CD4-positive, alpha-beta T cell (primary cell): ENCODE data around the gene EIF5A2. TPM values are rescaled to one million over a fixed set of nuclear protein-coding genes. Genes with fewer than 3 reads are reported as not detected.
"Not testable (repeated sequence)": the region's sequence is repeated elsewhere in the genome, so short reads cannot be mapped to it uniquely, and the experiment has no call there.

ENCODE experiments used
- ATAC-seq: fragments of 200-7000 bp; cut with Tn5 transposase; one replicate; pipeline ENCODE4 v1.10.0; 2022; ENCODE audit warnings: mild to moderate bottlenecking; ENCODE audit not compliant: poor library complexity
- CTCF ChIA-PET: fragments of 350-600 bp; sonication (Branson Sonifier 250); formaldehyde crosslinking; loops from one replicate; lab custom pipeline; 2021; ENCODE audit warnings: antibody characterized with exemption, inconsistent platforms; lab: Charles Lee
- POLR2A ChIA-PET: fragments of 350-600 bp; sonication (Branson Sonifier 250); formaldehyde crosslinking; loops from one replicate; lab custom pipeline; 2021; ENCODE audit warnings: antibody characterized with exemption, inconsistent platforms; lab: Charles Lee
- DNase-seq, 14 experiments: peaks; one replicate each; pipeline ENCODE4 v3.0.0-alpha.2; 2013 to 2020; ENCODE audit warnings: mixed read lengths in 2 of 14
- H3K27ac ChIP-seq, 2 donors: one replicate each; pipeline versions ENCODE4 v1.5.1 to v1.7.0; 2013; ENCODE audit warnings: low read length in 2 of 2, low read depth in 1 of 2, mild to moderate bottlenecking in 1 of 2
- H3K27me3 ChIP-seq, 2 experiments: 1 replicate in 1 of 2; 2 replicates in 1 of 2; pipeline versions ENCODE4 v1.6.1 to v1.7.0; 2013; ENCODE audit warnings: low read length in 2 of 2, control low read depth in 1 of 2, mild to moderate bottlenecking in 1 of 2, moderate library complexity in 1 of 2; ENCODE audit not compliant: insufficient read depth in 2 of 2, control insufficient read depth in 1 of 2
- H3K36me3 ChIP-seq: one replicate; pipeline ENCODE4 v1.6.1; 2013; ENCODE audit warnings: low read length, control low read depth; ENCODE audit not compliant: insufficient read depth
- H3K4me1 ChIP-seq: one replicate; pipeline ENCODE4 v1.6.1; 2013; ENCODE audit warnings: low read length, control low read depth; ENCODE audit not compliant: insufficient read depth
- H3K4me3 ChIP-seq: one replicate; pipeline ENCODE4 v1.5.1; 2013; ENCODE audit warnings: mild to moderate bottlenecking, low read length, moderate library complexity
- H3K9me3 ChIP-seq, 2 experiments: 1 replicate in 1 of 2; 2 replicates in 1 of 2; pipeline versions ENCODE4 v1.6.1 to v1.7.0; 2013; ENCODE audit warnings: low read length in 2 of 2, mild to moderate bottlenecking in 2 of 2, control low read depth in 1 of 2, moderate library complexity in 1 of 2; ENCODE audit not compliant: control insufficient read depth in 1 of 2, insufficient read depth in 1 of 2
- H3K27ac Mint-ChIP-seq: one replicate; pipeline ENCODE4 v1.8.0; 2020; ENCODE audit warnings: mixed read lengths
- H3K27me3 Mint-ChIP-seq: one replicate; pipeline ENCODE4 v1.8.0; 2021; ENCODE audit warnings: mixed read lengths
- H3K36me3 Mint-ChIP-seq: one replicate; pipeline ENCODE4 v1.8.0; 2021; ENCODE audit warnings: low read depth, mixed read lengths
- H3K4me1 Mint-ChIP-seq: one replicate; pipeline ENCODE4 v1.8.0; 2021; ENCODE audit warnings: low read depth, mixed read lengths
- H3K4me3 Mint-ChIP-seq: one replicate; pipeline ENCODE4 v1.8.0; 2020; ENCODE audit warnings: mild to moderate bottlenecking, mixed read lengths
- H3K9me3 Mint-ChIP-seq: one replicate; pipeline ENCODE4 v1.8.0; 2020; ENCODE audit warnings: mixed read lengths
- CTCF ChIP-seq: fragments of 200-600 bp; IDR thresholded peaks from one replicate; pipeline ENCODE4 v1.8.0; 2022; ENCODE audit warnings: antibody characterized with exemption, mild to moderate bottlenecking
- intact Hi-C, 2 experiments: fragments of 100-400 bp; cut with DNase I in 1 of 2; cut with micrococcal nuclease in 1 of 2; formaldehyde crosslinking; loops; one replicate each; pipeline versions ENCODE4 v1.15.1 to v1.9.0; 2023 to 2025; cut with DNase I, micrococcal nuclease
- total RNA-seq, 174 experiments: library from RNA in 2 of 174; stranded (reverse) in 2 of 174; gene quantifications; one replicate each; pipeline ENCODE4 v1.2.3 and lab custom pipeline; 2021 to 2026

Gene EIF5A2
- total RNA-seq, 2 experiments from 2014 or later = 10.6 to 13.7 TPM

GRCh38 chr3:170899455-170899854 is 9.0 kb downstream of the EIF5A2 start:
- Mint-ChIP-seq H3K27me3 (no peaks in the 10 kb centered on the region), H3K4me1 (no peaks in the 10 kb centered on the region), H3K4me3 (no peak overlapping the region), H3K36me3 (peaks cover 49% of the 10 kb centered on the region), H3K9me3 (no peaks in the 10 kb centered on the region), H3K27ac (no peak overlapping the region)
- peaks cover 2% of the 10 kb centered on the region for H3K36me3 ChIP-seq
- no peak overlapping the region for H3K27ac ChIP-seq
- peaks cover 0 to 3% of the 10 kb centered on the region in 2 experiments for H3K9me3 ChIP-seq
- H3K27me3 ChIP-seq = no peaks in the 10 kb centered on the region
- ChIA-PET POLR2A (no interaction called here), CTCF (no interaction called here)
- H3K4me3 ChIP-seq = no peak overlapping the region
- DNase-seq = no peak
- no peaks in the 10 kb centered on the region for H3K4me1 ChIP-seq
- ATAC-seq = no peak
- no peak for TF ChIP-seq CTCF
- intact Hi-C loops = no loop called here

- CTCF ChIA-PET = no interaction called here
These were observed 10.5 kb downstream of the EIF5A2 start for GRCh38 chr3:170897978-170898377.

GRCh38 chr3:170897199-170897598 is 11.2 kb downstream of the EIF5A2 start:
- CTCF ChIA-PET, H3K4me3 ChIP-seq, H3K36me3 ChIP-seq, intact Hi-C loops, H3K27me3 ChIP-seq, H3K9me3 ChIP-seq, H3K4me1 ChIP-seq, POLR2A ChIA-PET, H3K9me3 Mint-ChIP-seq, H3K27ac Mint-ChIP-seq, H3K4me1 Mint-ChIP-seq, DNase-seq, H3K27me3 Mint-ChIP-seq, H3K4me3 Mint-ChIP-seq, ATAC-seq, H3K27ac ChIP-seq: not testable (repeated sequence)
- peaks cover 61% of the 10 kb centered on the region for H3K36me3 Mint-ChIP-seq

More at GRCh38 chr3:170897978-170898377, 10.5 kb downstream of the EIF5A2 start:
- ATAC-seq (no peak), DNase-seq (no peak)
- Histone ChIP-seq H3K36me3 (peaks cover under 1% of the 10 kb centered on the region), H3K27me3 (no peaks in the 10 kb centered on the region), H3K4me3 (no peak overlapping the region), H3K27ac (no peak overlapping the region), H3K4me1 (no peaks in the 10 kb centered on the region), H3K9me3 (peaks cover 0 to 3% of the 10 kb centered on the region in 2 experiments)
- Mint-ChIP-seq H3K4me3 (no peak overlapping the region), H3K27ac (no peak overlapping the region), H3K27me3 (no peaks in the 10 kb centered on the region), H3K9me3 (no peaks in the 10 kb centered on the region), H3K4me1 (no peaks in the 10 kb centered on the region), H3K36me3 (peaks cover 61% of the 10 kb centered on the region)
- intact Hi-C loops = no loop called here
- POLR2A ChIA-PET = no interaction called here
- no peak for TF ChIP-seq CTCF

GRCh38 chr3:170896781-170897180 is 11.7 kb downstream of the EIF5A2 start:
- TF ChIP-seq CTCF = no peak
- H3K27me3 ChIP-seq = no peaks in the 10 kb centered on the region
- no peaks in the 10 kb centered on the region for H3K27me3 Mint-ChIP-seq
- intact Hi-C loops = no loop called here
- POLR2A ChIA-PET = no interaction called here
- no peak overlapping the region for H3K27ac ChIP-seq
- DNase-seq = no peak
- H3K9me3 ChIP-seq = peaks cover 0 to 3% of the 10 kb centered on the region in 2 experiments
- CTCF ChIA-PET = no interaction called here
- no peaks in the 10 kb centered on the region for H3K4me1 Mint-ChIP-seq
- no peak overlapping the region for H3K4me3 Mint-ChIP-seq
- no peaks in the 10 kb centered on the region for H3K4me1 ChIP-seq
- no peaks in the 10 kb centered on the region for H3K36me3 ChIP-seq
- H3K27ac Mint-ChIP-seq = no peak overlapping the region
- no peak for ATAC-seq
- peaks cover 58% of the 10 kb centered on the region for H3K36me3 Mint-ChIP-seq
- no peaks in the 10 kb centered on the region for H3K9me3 Mint-ChIP-seq
- H3K4me3 ChIP-seq = no peak overlapping the region

GRCh38 chr3:170896333-170896732 is 12.1 kb downstream of the EIF5A2 start:
- H3K4me1 Mint-ChIP-seq, H3K27ac ChIP-seq, H3K36me3 ChIP-seq, H3K27me3 ChIP-seq, POLR2A ChIA-PET, DNase-seq, intact Hi-C loops, H3K4me3 Mint-ChIP-seq, H3K27me3 Mint-ChIP-seq, ATAC-seq, H3K27ac Mint-ChIP-seq, H3K9me3 ChIP-seq, H3K9me3 Mint-ChIP-seq, H3K4me3 ChIP-seq, H3K4me1 ChIP-seq, CTCF ChIA-PET: not testable (repeated sequence)
- peaks cover 58% of the 10 kb centered on the region for H3K36me3 Mint-ChIP-seq
